Neural progenitor cell (in vitro differentiated cells): Measurements from ENCODE around the gene SBF1. TPM values are rescaled to one million over a fixed set of nuclear protein-coding genes. Genes with fewer than 3 reads are reported as not detected.

Experiments used
- DNase-seq: peaks from one replicate; pipeline ENCODE4 v3.0.0-alpha.2; 2016; ENCODE audit warnings: low spot score
- H2AFZ ChIP-seq: fragments of 200-600 bp; sonication (generic); replicated peaks from 2 replicates; pipeline ENCODE4 v1.6.1; 2016; ENCODE audit warnings: antibody characterized with exemption
- H3F3A ChIP-seq: fragments of 200-600 bp; sonication (generic); 2 replicates; pipeline ENCODE4 v1.6.1; 2016; ENCODE audit warnings: antibody characterized with exemption, low read depth
- H3K27ac ChIP-seq: fragments of 200-600 bp; sonication (generic); 2 replicates; pipeline ENCODE4 v1.5.1; 2016; ENCODE audit warnings: mild to moderate bottlenecking
- H3K27me3 ChIP-seq: fragments of 200-600 bp; sonication (generic); 2 replicates; pipeline ENCODE4 v1.6.1; 2016; ENCODE audit warnings: mild to moderate bottlenecking, moderate library complexity
- H3K36me3 ChIP-seq: fragments of 200-600 bp; sonication (generic); 2 replicates; pipeline ENCODE4 v1.5.1; 2016
- H3K4me1 ChIP-seq: fragments of 200-600 bp; sonication (generic); 2 replicates; pipeline ENCODE4 v1.6.1; 2016; ENCODE audit warnings: mixed run types
- H3K4me2 ChIP-seq: fragments of 200-600 bp; sonication (generic); 2 replicates; pipeline ENCODE4 v1.6.1; 2016
- H3K4me3 ChIP-seq: fragments of 200-600 bp; sonication (generic); 2 replicates; pipeline ENCODE4 v1.5.1; 2016
- H3K79me2 ChIP-seq: fragments of 200-600 bp; sonication (generic); 2 replicates; pipeline ENCODE4 v1.6.1; 2016; ENCODE audit warnings: low read depth
- H3K9ac ChIP-seq: fragments of 200-600 bp; sonication (generic); 2 replicates; pipeline ENCODE4 v1.6.1; 2016
- H3K9me3 ChIP-seq: fragments of 200-600 bp; sonication (generic); 2 replicates; pipeline ENCODE4 v1.5.1; 2016; ENCODE audit warnings: low read depth
- H4K20me1 ChIP-seq: fragments of 200-600 bp; sonication (generic); 2 replicates; pipeline ENCODE4 v1.6.1; 2016; ENCODE audit warnings: low read depth
- H3K27ac Mint-ChIP-seq: 3 replicates; pipeline ENCODE4 v1.8.0; 2021; ENCODE audit warnings: mixed read lengths
- H3K27me3 Mint-ChIP-seq: 2 replicates; pipeline ENCODE4 v1.8.0; 2022; ENCODE audit warnings: low read depth, mild to moderate bottlenecking, inconsistent platforms, moderate library complexity, mixed read lengths; ENCODE audit not compliant: insufficient read depth
- H3K36me3 Mint-ChIP-seq: 3 replicates; pipeline ENCODE4 v1.8.0; 2021; ENCODE audit warnings: mixed read lengths
- H3K4me1 Mint-ChIP-seq: 3 replicates; pipeline ENCODE4 v1.8.0; 2021; ENCODE audit warnings: mixed read lengths
- H3K4me3 Mint-ChIP-seq: 3 replicates; pipeline ENCODE4 v1.8.0; 2021; ENCODE audit warnings: mild to moderate bottlenecking, moderate library complexity, mixed read lengths
- H3K9me3 Mint-ChIP-seq: 3 replicates; pipeline ENCODE4 v1.8.0; 2020; ENCODE audit warnings: mixed read lengths
- EZH2 ChIP-seq: fragments of 200-600 bp; sonication (generic); IDR thresholded peaks from 2 replicates; pipeline ENCODE4 v1.6.1; 2017; ENCODE audit warnings: antibody characterized with exemption, mild to moderate bottlenecking, moderate library complexity
- EZH2phosphoT487 ChIP-seq: fragments of 200-600 bp; sonication (generic); IDR thresholded peaks from 2 replicates; pipeline ENCODE4 v1.6.1; 2017; ENCODE audit warnings: antibody characterized with exemption
- total RNA-seq: library from RNA; depleted of rRNA; stranded (reverse); fragments of >200 nt; gene quantifications from 2 replicates; pipeline ENCODE4 v1.2.3, GENCODE V29; 2015; ENCODE audit warnings: low replicate concordance
- TF ChIP-seq, protein P1 (sequence below): fragments of 200-600 bp; sonication (generic); IDR thresholded peaks from 2 replicates; pipeline ENCODE4 v1.5.1; 2017; ENCODE audit warnings: antibody characterized with exemption, mild to moderate bottlenecking

The SBF1 gene
- total RNA-seq, 1 donor from 2014 or later, result 25.8 TPM

GRCh38 chr22:50418624-50419023 is 56.2 kb downstream of the SBF1 start:
- Mint-ChIP-seq H3K27ac (no peak overlapping the region), H3K4me3 (no peak overlapping the region), H3K36me3 (peaks cover 23% of the 10 kb centered on the region), H3K9me3 (no peaks in the 10 kb centered on the region), H3K4me1 (no peaks in the 10 kb centered on the region), H3K27me3 (peaks cover 4% of the 10 kb centered on the region)
- Histone ChIP-seq H3K9ac (no peak overlapping the region), H3K4me2 (no peak overlapping the region), H3K4me1 (no peaks in the 10 kb centered on the region), H3F3A (no peaks in the 10 kb centered on the region), H3K27ac (no peak overlapping the region), H3K36me3 (no peaks in the 10 kb centered on the region), H3K27me3 (no peaks in the 10 kb centered on the region), H4K20me1 (peaks cover 5% of the 10 kb centered on the region), H3K79me2 (no peaks in the 10 kb centered on the region), H2AFZ (no peak overlapping the region), H3K4me3 (no peak overlapping the region), H3K9me3 (no peaks in the 10 kb centered on the region)
- TF ChIP-seq EZH2phosphoT487, result no peak
- TF ChIP-seq, protein P1, sequence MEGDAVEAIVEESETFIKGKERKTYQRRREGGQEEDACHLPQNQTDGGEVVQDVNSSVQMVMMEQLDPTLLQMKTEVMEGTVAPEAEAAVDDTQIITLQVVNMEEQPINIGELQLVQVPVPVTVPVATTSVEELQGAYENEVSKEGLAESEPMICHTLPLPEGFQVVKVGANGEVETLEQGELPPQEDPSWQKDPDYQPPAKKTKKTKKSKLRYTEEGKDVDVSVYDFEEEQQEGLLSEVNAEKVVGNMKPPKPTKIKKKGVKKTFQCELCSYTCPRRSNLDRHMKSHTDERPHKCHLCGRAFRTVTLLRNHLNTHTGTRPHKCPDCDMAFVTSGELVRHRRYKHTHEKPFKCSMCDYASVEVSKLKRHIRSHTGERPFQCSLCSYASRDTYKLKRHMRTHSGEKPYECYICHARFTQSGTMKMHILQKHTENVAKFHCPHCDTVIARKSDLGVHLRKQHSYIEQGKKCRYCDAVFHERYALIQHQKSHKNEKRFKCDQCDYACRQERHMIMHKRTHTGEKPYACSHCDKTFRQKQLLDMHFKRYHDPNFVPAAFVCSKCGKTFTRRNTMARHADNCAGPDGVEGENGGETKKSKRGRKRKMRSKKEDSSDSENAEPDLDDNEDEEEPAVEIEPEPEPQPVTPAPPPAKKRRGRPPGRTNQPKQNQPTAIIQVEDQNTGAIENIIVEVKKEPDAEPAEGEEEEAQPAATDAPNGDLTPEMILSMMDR, result no peak
- no peak for TF ChIP-seq EZH2
- DNase-seq, result no peak

GRCh38 chr22:50417411-50418210 is 57.2 kb downstream of the SBF1 start:
- Histone ChIP-seq H3K9ac (no peak overlapping the region), H3K4me2 (no peak overlapping the region), H2AFZ (no peak overlapping the region), H3K4me1 (no peaks in the 10 kb centered on the region), H4K20me1 (peaks cover 5% of the 10 kb centered on the region), H3K4me3 (no peak overlapping the region), H3K36me3 (no peaks in the 10 kb centered on the region), H3K9me3 (no peaks in the 10 kb centered on the region), H3K27ac (no peak overlapping the region), H3K79me2 (no peaks in the 10 kb centered on the region), H3K27me3 (no peaks in the 10 kb centered on the region), H3F3A (no peaks in the 10 kb centered on the region)
- no peaks in the 10 kb centered on the region for H3K4me1 Mint-ChIP-seq
- no peak for DNase-seq
- no peaks in the 10 kb centered on the region for H3K9me3 Mint-ChIP-seq
- no peak for TF ChIP-seq EZH2
- no peak for TF ChIP-seq EZH2phosphoT487
- TF ChIP-seq, protein P1, result no peak
- peaks cover 4% of the 10 kb centered on the region for H3K27me3 Mint-ChIP-seq
- H3K4me3 Mint-ChIP-seq, result no peak overlapping the region
- no peak overlapping the region for H3K27ac Mint-ChIP-seq
- H3K36me3 Mint-ChIP-seq, result peaks cover 21% of the 10 kb centered on the region

- TF ChIP-seq EZH2, result no peak
- TF ChIP-seq, protein P1, result no peak
- no peak for TF ChIP-seq EZH2phosphoT487
- Histone ChIP-seq H3K4me1 (no peaks in the 10 kb centered on the region), H3F3A (no peaks in the 10 kb centered on the region), H3K9ac (no peak overlapping the region), H2AFZ (no peak overlapping the region), H4K20me1 (peaks cover 5% of the 10 kb centered on the region), H3K36me3 (no peaks in the 10 kb centered on the region), H3K79me2 (no peaks in the 10 kb centered on the region), H3K27ac (no peak overlapping the region), H3K9me3 (no peaks in the 10 kb centered on the region), H3K4me2 (no peak overlapping the region), H3K4me3 (no peak overlapping the region), H3K27me3 (no peaks in the 10 kb centered on the region)
- H3K4me1 Mint-ChIP-seq, result no peaks in the 10 kb centered on the region
- H3K27ac Mint-ChIP-seq, result no peak overlapping the region
- H3K4me3 Mint-ChIP-seq, result no peak overlapping the region
- peaks cover 21% of the 10 kb centered on the region for H3K36me3 Mint-ChIP-seq
- no peak for DNase-seq
- H3K9me3 Mint-ChIP-seq, result no peaks in the 10 kb centered on the region
- H3K27me3 Mint-ChIP-seq, result peaks cover 4% of the 10 kb centered on the region
Measured at GRCh38 chr22:50416996-50417395, 57.8 kb downstream of the SBF1 start.
